OCI-LY3 (cell line): Measurements from ENCODE around the gene ARHGEF10L.

Source experiments
- H2AFZ ChIP-seq: fragments of 200-600, 300-600 bp; shearing (Covaris generic); 2 replicates; pipeline ENCODE4 v1.6.0; 2014; ENCODE audit warnings: antibody characterized with exemption, low read depth, low read length
- H3K27ac ChIP-seq: fragments of 200-600, 300-600 bp; sonication (generic); 2 replicates; pipeline ENCODE4 v1.5.1; 2014; ENCODE audit warnings: mild to moderate bottlenecking, low read length, moderate library complexity, mixed read lengths
- H3K27me3 ChIP-seq: fragments of 200-600, 300-600 bp; sonication (generic); 2 replicates; pipeline ENCODE4 v1.6.1; 2014; ENCODE audit warnings: low read depth, low read length, mixed read lengths
- H3K36me3 ChIP-seq: fragments of 200-600, 300-600 bp; sonication (generic); replicated peaks from 2 replicates; pipeline ENCODE3; 2014; ENCODE audit warnings: low read depth, low read length, mixed read lengths
- H3K4me1 ChIP-seq: fragments of 300-600, 200-600 bp; sonication (generic); 2 replicates; pipeline ENCODE4 v1.6.1; 2014; ENCODE audit warnings: low read length, mixed read lengths
- H3K4me2 ChIP-seq: fragments of 200-600, 300-600 bp; sonication (generic); 2 replicates; pipeline ENCODE4 v1.6.1; 2014; ENCODE audit warnings: low read length, mixed read lengths
- H3K4me3 ChIP-seq: fragments of 300-600, 200-600 bp; sonication (generic); 2 replicates; pipeline ENCODE4 v1.5.1; 2014; ENCODE audit warnings: antibody characterized with exemption, mild to moderate bottlenecking, low read length, moderate library complexity
- H3K79me2 ChIP-seq: fragments of 300-600, 200-600 bp; shearing (Covaris generic); 2 replicates; pipeline ENCODE4 v1.6.1; 2014; ENCODE audit warnings: mild to moderate bottlenecking, low read length, mixed read lengths
- H3K9ac ChIP-seq: fragments of 300-600, 200-600 bp; shearing (Covaris generic); 2 replicates; pipeline ENCODE4 v1.6.0; 2014; ENCODE audit warnings: mild to moderate bottlenecking, low read length, moderate library complexity
- H3K9me3 ChIP-seq: fragments of 200-600, 300-600 bp; shearing (Covaris generic); 2 replicates; pipeline ENCODE4 v1.6.1; 2014; ENCODE audit warnings: low read length, mixed read lengths; ENCODE audit not compliant: insufficient read depth
- H4K20me1 ChIP-seq: fragments of 200-600, 300-600 bp; sonication (generic); 2 replicates; pipeline ENCODE4 v1.6.1; 2016; ENCODE audit warnings: low read length, mixed read lengths; ENCODE audit not compliant: insufficient read depth
- EZH2phosphoT487 ChIP-seq: fragments of 200-600 bp; shearing (Covaris generic); IDR thresholded peaks from 2 replicates; pipeline ENCODE4 v1.6.1; 2018; ENCODE audit warnings: antibody characterized with exemption, mixed run types, low read depth
- TF ChIP-seq, protein P1 (sequence below): fragments of 200-600, 300-600 bp; sonication (generic); IDR thresholded peaks from 2 replicates; pipeline ENCODE4 v1.5.1; 2014; ENCODE audit warnings: antibody characterized with exemption, low read length, low read depth

The ARHGEF10L gene

DNA sequence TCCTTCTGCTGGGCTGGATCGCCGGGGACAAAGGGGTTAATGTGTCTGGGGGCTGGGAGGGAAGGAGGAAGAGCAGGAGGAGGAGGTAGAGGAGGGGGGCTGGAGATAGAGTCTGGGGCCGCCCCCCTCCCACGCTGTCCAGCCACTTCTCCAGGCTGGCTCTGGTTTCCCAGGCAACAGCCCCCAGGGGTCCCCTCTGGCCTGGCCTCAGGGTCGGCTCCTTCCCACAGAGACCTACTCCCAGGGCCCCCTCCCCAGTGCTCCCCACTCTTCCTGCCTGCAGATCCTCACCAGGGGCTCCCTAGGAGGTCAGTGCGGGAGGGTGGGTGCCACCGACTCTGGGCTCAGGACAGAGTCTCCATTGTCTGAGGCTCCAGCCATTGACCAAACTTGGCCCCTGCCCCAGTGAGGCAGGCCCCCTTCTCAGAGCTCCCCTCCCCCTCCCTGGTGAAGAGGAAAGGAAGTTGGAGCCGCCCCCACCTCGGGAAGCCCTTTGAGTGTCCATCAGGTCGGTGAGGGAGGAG is 34.1 kb downstream of the ARHGEF10L start:
- peaks cover 15% of the 10 kb centered on the region for H3K4me1 ChIP-seq
- H2AFZ ChIP-seq: no peak overlapping the region
- no peaks in the 10 kb centered on the region for H3K27me3 ChIP-seq
- no peaks in the 10 kb centered on the region for H3K36me3 ChIP-seq
- no peak overlapping the region for H3K4me2 ChIP-seq
- TF ChIP-seq EZH2phosphoT487: no peak
- TF ChIP-seq, protein P1, sequence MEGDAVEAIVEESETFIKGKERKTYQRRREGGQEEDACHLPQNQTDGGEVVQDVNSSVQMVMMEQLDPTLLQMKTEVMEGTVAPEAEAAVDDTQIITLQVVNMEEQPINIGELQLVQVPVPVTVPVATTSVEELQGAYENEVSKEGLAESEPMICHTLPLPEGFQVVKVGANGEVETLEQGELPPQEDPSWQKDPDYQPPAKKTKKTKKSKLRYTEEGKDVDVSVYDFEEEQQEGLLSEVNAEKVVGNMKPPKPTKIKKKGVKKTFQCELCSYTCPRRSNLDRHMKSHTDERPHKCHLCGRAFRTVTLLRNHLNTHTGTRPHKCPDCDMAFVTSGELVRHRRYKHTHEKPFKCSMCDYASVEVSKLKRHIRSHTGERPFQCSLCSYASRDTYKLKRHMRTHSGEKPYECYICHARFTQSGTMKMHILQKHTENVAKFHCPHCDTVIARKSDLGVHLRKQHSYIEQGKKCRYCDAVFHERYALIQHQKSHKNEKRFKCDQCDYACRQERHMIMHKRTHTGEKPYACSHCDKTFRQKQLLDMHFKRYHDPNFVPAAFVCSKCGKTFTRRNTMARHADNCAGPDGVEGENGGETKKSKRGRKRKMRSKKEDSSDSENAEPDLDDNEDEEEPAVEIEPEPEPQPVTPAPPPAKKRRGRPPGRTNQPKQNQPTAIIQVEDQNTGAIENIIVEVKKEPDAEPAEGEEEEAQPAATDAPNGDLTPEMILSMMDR: no peak
- no peak overlapping the region for H3K9ac ChIP-seq
- H3K27ac ChIP-seq: no peak overlapping the region
- no peaks in the 10 kb centered on the region for H3K9me3 ChIP-seq
- no peaks in the 10 kb centered on the region for H4K20me1 ChIP-seq
- no peak overlapping the region for H3K4me3 ChIP-seq
- no peaks in the 10 kb centered on the region for H3K79me2 ChIP-seq

DNA sequence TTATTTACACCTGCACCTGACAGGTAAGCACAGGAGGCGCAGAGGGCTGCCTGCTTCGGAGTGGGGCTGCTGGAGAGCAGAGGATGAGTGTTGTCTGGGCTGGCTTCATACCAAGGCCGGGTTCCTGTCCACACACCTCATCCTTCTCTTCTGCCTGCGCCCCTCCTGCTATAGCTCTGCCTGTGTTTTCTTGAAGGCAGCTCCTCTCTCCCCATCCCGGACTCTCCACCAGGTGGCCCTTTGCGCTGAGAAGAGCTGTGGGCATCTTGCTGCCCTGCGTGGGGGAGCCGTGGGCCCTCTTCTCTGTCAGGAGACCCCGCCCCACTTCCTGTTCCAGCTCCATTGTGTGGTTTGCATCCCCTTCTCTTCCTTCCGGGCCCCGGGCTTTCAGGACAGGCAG is 35.0 kb downstream of the ARHGEF10L start:
- Histone ChIP-seq H2AFZ (no peak overlapping the region), H4K20me1 (no peaks in the 10 kb centered on the region), H3K9me3 (no peaks in the 10 kb centered on the region), H3K27me3 (no peaks in the 10 kb centered on the region), H3K4me2 (no peak overlapping the region), H3K4me3 (no peak overlapping the region), H3K27ac (no peak overlapping the region), H3K79me2 (no peaks in the 10 kb centered on the region), H3K36me3 (no peaks in the 10 kb centered on the region), H3K4me1 (peaks cover 21% of the 10 kb centered on the region), H3K9ac (no peak overlapping the region)
- TF ChIP-seq, protein P1: no peak
- no peak for TF ChIP-seq EZH2phosphoT487

DNA sequence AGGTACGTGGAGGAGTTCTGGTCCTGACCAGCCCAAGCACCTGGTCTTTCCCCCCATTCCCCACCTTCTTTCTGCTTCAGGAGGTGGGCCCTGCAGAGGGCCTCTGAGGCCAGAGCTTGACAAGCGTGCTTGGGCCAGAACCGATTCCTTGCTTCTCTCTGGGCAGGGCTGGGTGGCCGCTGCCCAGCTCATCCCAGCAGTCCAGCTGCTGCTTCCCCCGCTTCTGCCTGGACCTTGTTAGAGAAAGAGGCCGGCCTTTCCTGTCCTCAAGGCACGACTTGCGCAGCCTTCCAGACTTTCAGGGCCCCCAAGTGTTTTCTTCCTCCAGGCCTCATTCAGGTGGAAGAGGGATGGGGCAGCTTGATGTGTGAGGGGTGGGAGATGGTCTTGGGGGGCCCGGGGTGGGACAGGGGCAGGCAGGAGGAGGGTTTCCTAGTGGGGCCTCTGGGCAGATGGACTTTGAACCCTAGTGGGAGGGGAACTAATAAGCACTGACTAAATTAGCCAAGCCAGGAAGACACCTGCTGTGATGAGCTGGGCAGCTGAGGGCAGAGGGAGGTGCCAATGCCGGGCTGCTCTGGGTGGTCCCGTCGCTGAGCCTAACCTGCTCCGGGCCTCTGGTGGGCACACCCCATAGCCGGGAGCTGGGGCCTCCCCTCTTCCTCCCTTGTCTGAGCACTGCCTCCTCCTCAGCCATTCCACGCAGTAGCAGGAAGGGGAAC is 36.5 kb downstream of the ARHGEF10L start:
- no peaks in the 10 kb centered on the region for H3K79me2 ChIP-seq
- TF ChIP-seq, protein P1: no peak
- TF ChIP-seq EZH2phosphoT487: no peak
- no peaks in the 10 kb centered on the region for H3K36me3 ChIP-seq
- no peak overlapping the region for H3K9ac ChIP-seq
- H3K4me3 ChIP-seq: no peak overlapping the region
- no peak overlapping the region for H3K4me2 ChIP-seq
- H3K27ac ChIP-seq: no peak overlapping the region
- H3K4me1 ChIP-seq: peaks cover 34% of the 10 kb centered on the region
- no peaks in the 10 kb centered on the region for H4K20me1 ChIP-seq
- no peaks in the 10 kb centered on the region for H3K27me3 ChIP-seq
- H3K9me3 ChIP-seq: no peaks in the 10 kb centered on the region
- H2AFZ ChIP-seq: no peak overlapping the region

DNA sequence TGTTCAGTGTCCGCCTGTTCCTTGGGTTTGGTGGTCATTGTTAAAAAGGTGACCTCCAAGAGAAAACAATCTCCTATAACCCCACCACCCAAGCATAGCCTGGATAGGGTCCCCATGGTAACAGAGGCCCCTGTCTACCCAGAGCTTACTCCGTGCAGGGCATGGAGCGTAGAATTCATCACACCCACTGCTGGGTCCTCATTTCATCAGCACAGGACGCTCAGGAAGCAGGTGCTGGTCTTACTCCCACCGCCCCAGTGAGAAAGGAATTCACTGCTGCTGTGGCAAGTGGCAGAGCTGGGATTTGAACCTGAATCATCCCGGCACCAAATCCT is 37.0 kb downstream of the ARHGEF10L start:
- H2AFZ ChIP-seq: no peak overlapping the region
- H3K9ac ChIP-seq: no peak overlapping the region
- H3K79me2 ChIP-seq: no peaks in the 10 kb centered on the region
- no peaks in the 10 kb centered on the region for H3K36me3 ChIP-seq
- no peaks in the 10 kb centered on the region for H3K9me3 ChIP-seq
- H3K4me1 ChIP-seq: peaks cover 37% of the 10 kb centered on the region
- no peak overlapping the region for H3K4me2 ChIP-seq
- no peak for TF ChIP-seq EZH2phosphoT487
- TF ChIP-seq, protein P1: no peak
- no peaks in the 10 kb centered on the region for H4K20me1 ChIP-seq
- H3K4me3 ChIP-seq: no peak overlapping the region
- no peak overlapping the region for H3K27ac ChIP-seq
- no peaks in the 10 kb centered on the region for H3K27me3 ChIP-seq
